ENCODE measurements around the gene FAM222B. TPM values are rescaled to one million over a fixed set of nuclear protein-coding genes. Genes with fewer than 3 reads are reported as not detected.

FAM222B gene
- total and polyA plus RNA-seq, 2 experiments from 2014 or later = 63.7 to 78.5 TPM

DNA sequence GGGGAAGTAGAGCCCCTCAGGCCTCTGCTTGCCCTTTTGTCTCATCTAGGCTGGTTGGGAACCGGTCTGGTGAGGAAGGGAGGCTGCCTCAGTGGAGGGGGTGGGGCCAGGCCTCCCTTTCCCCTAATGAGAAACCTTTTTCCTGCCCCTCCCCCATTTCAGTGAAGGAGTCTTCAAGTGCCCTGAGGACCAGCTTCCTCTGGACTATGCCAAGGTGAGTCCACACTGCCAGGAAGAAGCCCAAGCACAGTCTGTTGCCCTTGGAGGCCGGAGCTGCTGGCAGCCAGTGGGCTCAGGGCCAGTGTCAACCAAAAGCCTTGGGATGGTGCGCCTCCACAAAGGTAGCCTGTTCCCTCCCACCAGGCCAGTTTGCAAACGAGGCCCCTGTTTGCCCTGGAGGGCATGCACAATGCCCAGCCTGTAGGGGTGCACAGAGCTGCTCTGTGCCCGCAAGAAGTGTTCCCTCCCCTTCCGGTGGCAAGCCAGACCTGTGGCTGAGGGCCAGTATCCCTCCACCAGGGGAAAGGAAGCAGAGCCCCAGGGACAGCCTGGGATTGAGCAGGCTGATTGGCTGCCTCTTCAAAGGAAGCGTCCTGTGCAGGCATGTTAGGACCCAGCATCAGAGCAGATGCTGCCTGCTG is 95.4 kb downstream of the FAM222B start:
- no peaks in the 10 kb centered on the region for H3K9me3 Mint-ChIP-seq
- peaks cover 34% of the 10 kb centered on the region for H3K36me3 ChIP-seq (ENCODE audit: insufficient read depth)
- peak overlapping the region; percentile 96 for H3K4me2 ChIP-seq
- H4K20me1 ChIP-seq (replicated peaks; ENCODE audit: insufficient read depth) = peaks cover 20% of the 10 kb centered on the region
- H3K36me3 Mint-ChIP-seq (ENCODE audit: low read depth) = peaks cover 77% of the 10 kb centered on the region
- H3K9me2 ChIP-seq (ENCODE audit: insufficient read depth) = no peaks in the 10 kb centered on the region
- peaks cover 35% of the 10 kb centered on the region for H3K4me1 ChIP-seq (ENCODE audit: insufficient read depth)
- peak overlapping the region; percentile 99 for H3K27ac ChIP-seq (ENCODE audit: low read depth)
- H3K27me3 Mint-ChIP-seq (ENCODE audit: insufficient read depth, low read depth, poor library complexity) = peaks cover 52% of the 10 kb centered on the region
- H3F3A ChIP-seq (replicated peaks; ENCODE audit: low read depth) = peaks cover 59% of the 10 kb centered on the region
- H2AFZ ChIP-seq = no peak overlapping the region
- TF ChIP-seq ZNF331 (CRISPR knock-in tag; IDR thresholded peaks at IDR 0.05; ENCODE audit: low read depth) = no peak
- no peak for TF ChIP-seq STAT1 (IDR thresholded peaks at IDR 0.05; ENCODE audit: unreplicated experiment)
- TF ChIP-seq EZH2 (IDR thresholded peaks at IDR 0.05; ENCODE audit: low read depth, unreplicated experiment) = no peak
- TF ChIP-seq ZNF114 (CRISPR knock-in tag; IDR thresholded peaks at IDR 0.05) = no peak
- TF ChIP-seq NANOG (IDR thresholded peaks at IDR 0.05; ENCODE audit: borderline replicate concordance) = no peak
- peak; percentile 17; the same call in 1 of the 2 replicates for TF ChIP-seq POLR2AphosphoS5 (IDR thresholded peaks at IDR 0.05; ENCODE audit: low read depth)
- ATAC-seq = peak; percentile 3
- H3K4me1 Mint-ChIP-seq = peaks cover 43% of the 10 kb centered on the region
- peak; percentile 74 for DNase-seq (ENCODE audit: low spot score)
- no peaks in the 10 kb centered on the region for H3K27me3 ChIP-seq (ENCODE audit: insufficient read depth)
- peak overlapping the region; percentile 93 for H3K4me3 ChIP-seq
- H3K27ac Mint-ChIP-seq = peak overlapping the region; percentile 98
- peak overlapping the region; percentile 91; the same call in 2 of the 3 replicates for H3K4me3 Mint-ChIP-seq
- H3K79me2 ChIP-seq (replicated peaks; ENCODE audit: insufficient read depth) = peaks cover 32% of the 10 kb centered on the region

DNA sequence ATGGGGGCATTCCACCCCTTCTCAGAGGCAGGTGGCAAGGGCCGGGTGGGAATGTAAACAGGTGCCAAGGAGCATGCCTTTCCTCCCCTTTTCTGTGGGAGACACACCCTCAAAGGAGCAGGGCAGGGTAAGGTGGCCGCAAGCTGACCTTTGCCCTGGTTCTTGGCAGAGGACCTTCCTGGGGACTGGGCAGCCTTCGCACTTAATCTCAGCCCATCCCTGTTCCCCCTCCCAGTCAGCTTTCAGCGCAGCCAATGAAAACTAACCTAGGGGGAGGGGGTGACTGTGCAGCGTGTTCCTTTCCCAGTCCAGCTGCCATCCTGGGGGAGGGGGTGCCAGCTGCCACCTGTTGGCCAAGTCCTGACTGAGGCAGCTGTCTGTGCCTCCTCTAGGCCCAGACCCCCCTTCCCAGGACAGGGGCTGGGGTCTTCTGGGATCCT is 96.0 kb downstream of the FAM222B start:
- H3K4me3 Mint-ChIP-seq = peak overlapping the region; percentile 91
- no peaks in the 10 kb centered on the region for H3K9me3 Mint-ChIP-seq
- Histone ChIP-seq H3K4me1 (ENCODE audit: insufficient read depth) (peaks cover 38% of the 10 kb centered on the region), H3K4me3 (peak overlapping the region; percentile 93), H3F3A (replicated peaks; ENCODE audit: low read depth) (peaks cover 59% of the 10 kb centered on the region), H3K9me2 (ENCODE audit: insufficient read depth) (no peaks in the 10 kb centered on the region), H4K20me1 (replicated peaks; ENCODE audit: insufficient read depth) (peaks cover 20% of the 10 kb centered on the region), H3K79me2 (replicated peaks; ENCODE audit: insufficient read depth) (peaks cover 32% of the 10 kb centered on the region), H3K27ac (ENCODE audit: low read depth) (peak overlapping the region; percentile 99), H3K36me3 (ENCODE audit: insufficient read depth) (peaks cover 28% of the 10 kb centered on the region), H3K4me2 (peak overlapping the region; percentile 96), H2AFZ (no peak overlapping the region), H3K27me3 (ENCODE audit: insufficient read depth) (no peaks in the 10 kb centered on the region)
- peaks cover 48% of the 10 kb centered on the region for H3K27me3 Mint-ChIP-seq (ENCODE audit: insufficient read depth, low read depth, poor library complexity)
- peaks cover 47% of the 10 kb centered on the region for H3K4me1 Mint-ChIP-seq
- H3K36me3 Mint-ChIP-seq (ENCODE audit: low read depth) = peaks cover 71% of the 10 kb centered on the region
- peak overlapping the region; percentile 98 for H3K27ac Mint-ChIP-seq
- DNase-seq (ENCODE audit: low spot score) = peak; percentile 63
- peak; percentile 2 for ATAC-seq
- TF ChIP-seq, protein P1, sequence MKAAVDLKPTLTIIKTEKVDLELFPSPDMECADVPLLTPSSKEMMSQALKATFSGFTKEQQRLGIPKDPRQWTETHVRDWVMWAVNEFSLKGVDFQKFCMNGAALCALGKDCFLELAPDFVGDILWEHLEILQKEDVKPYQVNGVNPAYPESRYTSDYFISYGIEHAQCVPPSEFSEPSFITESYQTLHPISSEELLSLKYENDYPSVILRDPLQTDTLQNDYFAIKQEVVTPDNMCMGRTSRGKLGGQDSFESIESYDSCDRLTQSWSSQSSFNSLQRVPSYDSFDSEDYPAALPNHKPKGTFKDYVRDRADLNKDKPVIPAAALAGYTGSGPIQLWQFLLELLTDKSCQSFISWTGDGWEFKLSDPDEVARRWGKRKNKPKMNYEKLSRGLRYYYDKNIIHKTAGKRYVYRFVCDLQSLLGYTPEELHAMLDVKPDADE (IDR thresholded peaks at IDR 0.05) = no peak
- TF ChIP-seq ZNF331 (CRISPR knock-in tag; IDR thresholded peaks at IDR 0.05; ENCODE audit: low read depth) = no peak
- TF ChIP-seq EZH2phosphoT487 (IDR thresholded peaks at IDR 0.05; ENCODE audit: unreplicated experiment) = no peak
- no peak for TF ChIP-seq JUNB (IDR thresholded peaks at IDR 0.05; ENCODE audit: unreplicated experiment)
- TF ChIP-seq, protein P2, sequence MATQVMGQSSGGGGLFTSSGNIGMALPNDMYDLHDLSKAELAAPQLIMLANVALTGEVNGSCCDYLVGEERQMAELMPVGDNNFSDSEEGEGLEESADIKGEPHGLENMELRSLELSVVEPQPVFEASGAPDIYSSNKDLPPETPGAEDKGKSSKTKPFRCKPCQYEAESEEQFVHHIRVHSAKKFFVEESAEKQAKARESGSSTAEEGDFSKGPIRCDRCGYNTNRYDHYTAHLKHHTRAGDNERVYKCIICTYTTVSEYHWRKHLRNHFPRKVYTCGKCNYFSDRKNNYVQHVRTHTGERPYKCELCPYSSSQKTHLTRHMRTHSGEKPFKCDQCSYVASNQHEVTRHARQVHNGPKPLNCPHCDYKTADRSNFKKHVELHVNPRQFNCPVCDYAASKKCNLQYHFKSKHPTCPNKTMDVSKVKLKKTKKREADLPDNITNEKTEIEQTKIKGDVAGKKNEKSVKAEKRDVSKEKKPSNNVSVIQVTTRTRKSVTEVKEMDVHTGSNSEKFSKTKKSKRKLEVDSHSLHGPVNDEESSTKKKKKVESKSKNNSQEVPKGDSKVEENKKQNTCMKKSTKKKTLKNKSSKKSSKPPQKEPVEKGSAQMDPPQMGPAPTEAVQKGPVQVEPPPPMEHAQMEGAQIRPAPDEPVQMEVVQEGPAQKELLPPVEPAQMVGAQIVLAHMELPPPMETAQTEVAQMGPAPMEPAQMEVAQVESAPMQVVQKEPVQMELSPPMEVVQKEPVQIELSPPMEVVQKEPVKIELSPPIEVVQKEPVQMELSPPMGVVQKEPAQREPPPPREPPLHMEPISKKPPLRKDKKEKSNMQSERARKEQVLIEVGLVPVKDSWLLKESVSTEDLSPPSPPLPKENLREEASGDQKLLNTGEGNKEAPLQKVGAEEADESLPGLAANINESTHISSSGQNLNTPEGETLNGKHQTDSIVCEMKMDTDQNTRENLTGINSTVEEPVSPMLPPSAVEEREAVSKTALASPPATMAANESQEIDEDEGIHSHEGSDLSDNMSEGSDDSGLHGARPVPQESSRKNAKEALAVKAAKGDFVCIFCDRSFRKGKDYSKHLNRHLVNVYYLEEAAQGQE (IDR thresholded peaks at IDR 0.05; ENCODE audit: unreplicated experiment) = no peak
- no peak for TF ChIP-seq ZNF114 (CRISPR knock-in tag; IDR thresholded peaks at IDR 0.05)
- no peak for TF ChIP-seq STAT1 (IDR thresholded peaks at IDR 0.05; ENCODE audit: unreplicated experiment)
- TF ChIP-seq, protein P3, sequence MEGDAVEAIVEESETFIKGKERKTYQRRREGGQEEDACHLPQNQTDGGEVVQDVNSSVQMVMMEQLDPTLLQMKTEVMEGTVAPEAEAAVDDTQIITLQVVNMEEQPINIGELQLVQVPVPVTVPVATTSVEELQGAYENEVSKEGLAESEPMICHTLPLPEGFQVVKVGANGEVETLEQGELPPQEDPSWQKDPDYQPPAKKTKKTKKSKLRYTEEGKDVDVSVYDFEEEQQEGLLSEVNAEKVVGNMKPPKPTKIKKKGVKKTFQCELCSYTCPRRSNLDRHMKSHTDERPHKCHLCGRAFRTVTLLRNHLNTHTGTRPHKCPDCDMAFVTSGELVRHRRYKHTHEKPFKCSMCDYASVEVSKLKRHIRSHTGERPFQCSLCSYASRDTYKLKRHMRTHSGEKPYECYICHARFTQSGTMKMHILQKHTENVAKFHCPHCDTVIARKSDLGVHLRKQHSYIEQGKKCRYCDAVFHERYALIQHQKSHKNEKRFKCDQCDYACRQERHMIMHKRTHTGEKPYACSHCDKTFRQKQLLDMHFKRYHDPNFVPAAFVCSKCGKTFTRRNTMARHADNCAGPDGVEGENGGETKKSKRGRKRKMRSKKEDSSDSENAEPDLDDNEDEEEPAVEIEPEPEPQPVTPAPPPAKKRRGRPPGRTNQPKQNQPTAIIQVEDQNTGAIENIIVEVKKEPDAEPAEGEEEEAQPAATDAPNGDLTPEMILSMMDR (conservative IDR thresholded peaks at IDR 0.05; ENCODE audit: low read depth in 2 of 2) = no peak
- TF ChIP-seq CREB1 (CRISPR knock-in tag; IDR thresholded peaks at IDR 0.05; ENCODE audit: low read depth) = no peak
- no peak for TF ChIP-seq EZH2 (IDR thresholded peaks at IDR 0.05; ENCODE audit: low read depth, unreplicated experiment)
- no peak for TF ChIP-seq POLR2AphosphoS5 (IDR thresholded peaks at IDR 0.05; ENCODE audit: low read depth)
- TF ChIP-seq NANOG (IDR thresholded peaks at IDR 0.05; ENCODE audit: borderline replicate concordance) = no peak
